ENCODE data around the gene PSMC3.

PSMC3 gene

DNA sequence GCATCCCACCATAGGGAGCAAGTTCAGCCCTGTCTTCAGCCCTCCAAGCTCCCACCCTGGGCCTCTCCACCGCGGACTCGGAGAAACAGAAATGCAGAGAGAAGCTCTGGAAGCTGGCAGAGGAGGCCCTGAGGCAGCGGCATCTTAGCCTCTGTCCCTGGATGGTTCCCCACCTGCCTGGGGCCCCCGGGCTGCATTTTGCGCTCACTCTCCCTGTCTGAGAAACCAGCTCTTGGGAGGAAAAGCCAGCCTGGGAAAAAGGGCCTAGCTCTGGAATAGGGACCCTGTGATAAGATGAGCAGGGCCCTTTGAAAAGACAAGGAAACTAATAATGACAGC lies 35.8 kb downstream of the PSMC3 start:
- Histone ChIP-seq H3K4me3 (ENCODE audit: low read length) (no peak overlapping the region), H3K9ac (ENCODE audit: low read length) (no peak overlapping the region), H3K36me3 (ENCODE audit: control insufficient read depth, insufficient read depth, low read length, severe bottlenecking) (no peaks in the 10 kb centered on the region), H3K4me1 (ENCODE audit: control insufficient read depth, insufficient read depth, low read length) (peaks cover 4% of the 10 kb centered on the region), H3K27me3 (replicated peaks; ENCODE audit: control insufficient read depth, insufficient read depth, low read length) (no peaks in the 10 kb centered on the region), H3K9me3 (ENCODE audit: control insufficient read depth, low read length) (no peaks in the 10 kb centered on the region)
- no peak for DNase-seq (ENCODE audit: low read depth)

DNA sequence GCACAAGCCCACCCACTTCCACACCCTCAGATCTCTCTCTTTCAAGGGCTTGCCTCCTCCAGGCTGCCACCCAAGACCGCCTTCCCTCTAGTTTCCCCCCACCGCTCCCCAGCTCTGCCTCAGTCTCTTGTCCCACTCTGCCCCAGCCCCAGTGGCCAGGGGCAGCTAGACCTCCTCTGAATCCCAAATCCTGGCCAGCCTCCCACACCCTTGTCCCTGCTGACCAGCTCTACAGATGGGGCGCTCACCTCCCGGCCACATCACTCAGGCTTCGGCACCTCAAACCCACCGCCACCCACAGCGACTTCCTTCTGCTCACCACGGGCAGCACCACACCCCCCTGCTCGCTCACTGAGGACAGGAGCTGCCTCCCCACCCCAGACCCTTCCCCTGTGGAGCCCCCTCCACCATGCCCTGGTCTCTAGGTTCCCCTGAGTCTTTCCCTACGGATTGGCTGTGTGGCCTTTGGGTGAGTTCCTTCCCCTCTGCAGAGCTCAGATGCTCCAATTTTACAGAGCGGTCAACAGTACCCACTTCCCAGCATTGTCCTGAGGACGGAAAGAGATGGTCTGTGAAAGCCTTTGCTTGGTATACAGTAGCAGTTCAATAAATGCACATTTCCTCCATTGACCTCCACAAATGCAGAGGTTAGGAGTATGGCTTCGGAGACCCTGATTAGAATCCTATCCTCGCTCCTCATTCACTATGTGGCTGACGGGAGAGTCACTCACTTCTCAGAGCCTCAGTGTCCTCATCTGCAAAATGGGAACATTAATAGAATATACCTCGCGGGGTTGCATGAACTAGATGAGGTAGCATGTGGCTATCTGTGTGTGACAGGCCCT lies 36.4 kb downstream of the PSMC3 start:
- no peak for DNase-seq (ENCODE audit: low read depth)

DNA sequence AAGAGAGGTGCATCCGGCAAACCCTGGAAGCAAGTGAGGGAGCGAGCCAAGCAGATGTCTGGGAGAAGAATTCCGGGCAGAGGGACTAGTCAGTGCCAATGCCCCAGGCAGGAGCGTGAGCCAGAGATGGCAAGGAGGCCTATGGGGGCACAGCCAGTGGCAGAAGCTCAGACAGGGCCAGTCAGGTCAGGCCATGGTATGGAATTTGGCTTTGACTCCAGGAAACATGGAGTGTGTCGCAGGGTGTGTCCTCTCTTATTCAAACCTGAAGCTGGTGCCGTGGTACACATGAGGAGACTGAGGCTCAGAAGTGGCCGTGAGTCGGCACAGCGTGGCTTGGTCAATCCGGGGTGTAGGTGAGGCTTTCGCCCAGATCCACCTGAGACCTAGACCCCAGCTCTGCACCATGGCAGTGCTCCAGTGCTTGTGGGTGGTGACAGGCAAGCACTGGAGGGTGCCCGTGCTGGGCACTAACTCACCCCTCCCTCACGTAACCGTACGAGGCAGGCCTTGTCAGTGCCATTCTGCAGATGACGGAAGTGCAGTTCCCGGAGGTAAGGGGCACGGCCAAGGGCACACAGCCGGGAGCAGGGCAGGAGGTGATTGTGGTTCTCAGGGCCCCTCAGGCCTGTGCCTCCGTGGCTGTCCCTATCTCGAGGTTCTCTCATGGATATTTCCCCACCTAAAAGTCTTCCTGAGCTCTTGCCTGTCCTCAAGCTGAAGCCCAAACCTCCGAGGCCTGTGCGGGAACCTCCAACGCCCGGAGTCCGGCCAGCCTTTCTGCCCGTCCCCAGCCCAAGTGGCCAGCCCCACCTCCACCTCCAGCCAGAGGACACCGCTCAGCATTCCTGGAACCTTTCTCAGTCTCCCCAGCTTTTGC lies 37.3 kb downstream of the PSMC3 start:
- H3K9me3 ChIP-seq (ENCODE audit: control insufficient read depth, low read length): no peaks in the 10 kb centered on the region
- no peak for DNase-seq (ENCODE audit: low read depth)
- H3K36me3 ChIP-seq (ENCODE audit: control insufficient read depth, insufficient read depth, low read length, severe bottlenecking): no peaks in the 10 kb centered on the region
- H3K4me3 ChIP-seq (ENCODE audit: low read length): no peak overlapping the region
- H3K27me3 ChIP-seq (replicated peaks; ENCODE audit: control insufficient read depth, insufficient read depth, low read length): no peaks in the 10 kb centered on the region
- peaks cover 4% of the 10 kb centered on the region for H3K4me1 ChIP-seq (ENCODE audit: control insufficient read depth, insufficient read depth, low read length)
- no peak overlapping the region for H3K9ac ChIP-seq (ENCODE audit: low read length)

More for the DNA sequence above, 36.4 kb downstream of the PSMC3 start:
- H3K9me3 ChIP-seq (ENCODE audit: control insufficient read depth, low read length): no peaks in the 10 kb centered on the region
- H3K9ac ChIP-seq (ENCODE audit: low read length): no peak overlapping the region
- no peaks in the 10 kb centered on the region for H3K36me3 ChIP-seq (ENCODE audit: control insufficient read depth, insufficient read depth, low read length, severe bottlenecking)
- peaks cover 4% of the 10 kb centered on the region for H3K4me1 ChIP-seq (ENCODE audit: control insufficient read depth, insufficient read depth, low read length)
- no peak overlapping the region for H3K4me3 ChIP-seq (ENCODE audit: low read length)
- H3K27me3 ChIP-seq (replicated peaks; ENCODE audit: control insufficient read depth, insufficient read depth, low read length): no peaks in the 10 kb centered on the region

DNA sequence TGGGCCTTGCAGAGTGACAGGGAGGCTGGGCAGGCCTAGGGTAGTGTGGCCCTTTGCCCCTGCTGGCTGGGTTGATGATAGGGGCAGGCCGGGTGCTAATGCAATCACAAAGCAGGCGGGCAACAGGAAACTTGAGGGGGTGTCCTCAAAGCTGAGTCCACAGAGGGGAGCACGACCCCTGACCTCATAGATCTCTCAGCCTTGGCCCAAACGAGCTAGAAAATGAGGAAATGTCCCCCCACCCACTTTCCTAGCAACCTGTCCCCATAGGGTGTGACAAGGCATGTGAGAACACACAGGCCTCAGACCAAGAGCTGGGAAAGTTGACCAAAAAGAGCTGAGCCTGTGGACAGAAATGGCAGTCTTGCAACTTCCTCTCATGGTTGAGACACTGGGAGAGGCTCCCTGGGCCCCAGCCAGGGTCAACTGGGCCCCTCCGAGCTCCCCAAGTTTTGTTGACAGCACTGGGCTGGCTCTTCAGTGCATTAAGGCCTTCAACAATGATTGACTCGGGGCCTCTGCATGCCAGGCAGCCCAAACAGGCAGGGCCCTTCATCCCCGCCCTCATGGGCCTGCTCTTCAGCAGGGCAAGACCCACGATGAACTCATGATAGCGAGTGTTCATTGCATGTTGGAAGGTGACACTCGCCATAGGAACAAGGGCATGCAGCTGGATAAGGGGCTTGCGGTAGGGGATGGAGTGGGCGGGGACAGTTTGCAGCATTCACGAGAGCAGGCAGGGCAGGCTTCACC lies 38.1 kb downstream of the PSMC3 start:
- no peak overlapping the region for H3K9ac ChIP-seq (ENCODE audit: low read length)
- no peak for DNase-seq (ENCODE audit: low read depth)
- H3K27me3 ChIP-seq (replicated peaks; ENCODE audit: control insufficient read depth, insufficient read depth, low read length): no peaks in the 10 kb centered on the region
- no peak overlapping the region for H3K4me3 ChIP-seq (ENCODE audit: low read length)
- H3K9me3 ChIP-seq (ENCODE audit: control insufficient read depth, low read length): no peaks in the 10 kb centered on the region
- H3K36me3 ChIP-seq (ENCODE audit: control insufficient read depth, insufficient read depth, low read length, severe bottlenecking): no peaks in the 10 kb centered on the region
- H3K4me1 ChIP-seq (ENCODE audit: control insufficient read depth, insufficient read depth, low read length): no peaks in the 10 kb centered on the region

DNA sequence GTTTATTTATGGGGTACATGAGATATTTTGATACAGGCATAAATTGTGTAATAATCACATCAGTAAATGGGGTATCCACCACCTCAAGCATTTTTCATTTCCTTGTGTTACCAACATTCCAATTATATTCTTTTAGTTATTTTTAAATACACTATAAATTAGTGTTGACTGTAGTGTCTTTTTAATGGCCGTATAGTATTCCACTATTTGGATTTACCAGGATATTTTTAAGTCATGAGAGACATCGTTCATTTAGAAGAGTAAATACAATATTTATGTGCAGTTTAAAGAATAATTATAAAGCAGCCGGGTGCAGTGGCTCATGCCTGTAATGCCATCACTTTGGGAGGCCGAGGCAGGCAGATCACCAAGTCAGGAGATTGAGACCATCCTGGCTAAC lies 41.7 kb downstream of the PSMC3 start:
- H3K4me3 ChIP-seq (ENCODE audit: low read length): no peak overlapping the region
- no peaks in the 10 kb centered on the region for H3K36me3 ChIP-seq (ENCODE audit: control insufficient read depth, insufficient read depth, low read length, severe bottlenecking)
- H3K4me1 ChIP-seq (ENCODE audit: control insufficient read depth, insufficient read depth, low read length): no peaks in the 10 kb centered on the region
- H3K9ac ChIP-seq (ENCODE audit: low read length): no peak overlapping the region
- H3K27me3 ChIP-seq (replicated peaks; ENCODE audit: control insufficient read depth, insufficient read depth, low read length): no peaks in the 10 kb centered on the region
- no peak for DNase-seq (ENCODE audit: low read depth)
- no peaks in the 10 kb centered on the region for H3K9me3 ChIP-seq (ENCODE audit: control insufficient read depth, low read length)

DNA sequence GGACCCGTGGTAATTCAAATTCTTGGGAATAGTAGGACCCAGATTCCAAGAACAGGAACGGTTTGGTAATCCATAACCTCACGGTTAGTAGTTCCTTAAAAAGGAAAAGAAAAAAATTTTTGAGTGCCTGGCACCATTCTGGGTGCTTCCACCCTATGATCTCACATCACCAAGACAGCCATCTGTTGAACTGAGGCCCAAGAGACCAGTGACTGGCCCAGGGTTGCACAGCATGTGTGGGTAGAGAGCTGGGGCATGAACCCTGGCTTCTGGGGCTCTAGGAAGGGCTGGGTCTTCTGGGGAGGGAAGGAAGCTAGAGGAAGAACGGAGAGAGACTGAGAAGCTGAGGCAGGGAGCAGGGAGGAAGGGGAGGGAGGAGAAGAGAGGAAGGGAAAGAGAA lies 43.2 kb downstream of the PSMC3 start:
- Histone ChIP-seq H3K9me3 (ENCODE audit: control insufficient read depth, low read length) (no peaks in the 10 kb centered on the region), H3K4me1 (ENCODE audit: control insufficient read depth, insufficient read depth, low read length) (no peaks in the 10 kb centered on the region), H3K27me3 (replicated peaks; ENCODE audit: control insufficient read depth, insufficient read depth, low read length) (no peaks in the 10 kb centered on the region), H3K4me3 (ENCODE audit: low read length) (no peak overlapping the region), H3K36me3 (ENCODE audit: control insufficient read depth, insufficient read depth, low read length, severe bottlenecking) (no peaks in the 10 kb centered on the region), H3K9ac (ENCODE audit: low read length) (no peak overlapping the region)
- no peak for DNase-seq (ENCODE audit: low read depth)

DNA sequence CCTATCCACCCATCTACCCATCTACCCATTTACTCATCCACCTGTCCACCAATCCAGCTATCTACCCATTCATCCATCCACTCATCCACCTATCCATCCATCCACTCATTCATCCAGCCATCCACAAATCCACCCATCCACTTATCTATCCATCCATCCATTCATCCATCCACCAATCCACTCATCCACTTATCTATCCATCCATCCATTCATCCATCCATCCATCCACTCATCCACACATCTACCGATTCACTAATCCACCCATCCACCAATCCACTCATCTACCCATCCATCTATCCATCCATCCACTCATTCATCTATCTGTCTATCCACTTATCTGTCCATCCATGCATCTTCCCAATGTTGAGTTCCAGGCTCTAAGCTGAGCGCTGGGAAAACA lies 46.2 kb downstream of the PSMC3 start:
- Histone ChIP-seq H3K4me3 (ENCODE audit: low read length) (no peak overlapping the region), H3K4me1 (ENCODE audit: control insufficient read depth, insufficient read depth, low read length) (no peaks in the 10 kb centered on the region), H3K27me3 (replicated peaks; ENCODE audit: control insufficient read depth, insufficient read depth, low read length) (no peaks in the 10 kb centered on the region), H3K9ac (ENCODE audit: low read length) (no peak overlapping the region), H3K9me3 (ENCODE audit: control insufficient read depth, low read length) (no peaks in the 10 kb centered on the region), H3K36me3 (ENCODE audit: control insufficient read depth, insufficient read depth, low read length, severe bottlenecking) (no peaks in the 10 kb centered on the region)
- no peak for DNase-seq (ENCODE audit: low read depth)

DNA sequence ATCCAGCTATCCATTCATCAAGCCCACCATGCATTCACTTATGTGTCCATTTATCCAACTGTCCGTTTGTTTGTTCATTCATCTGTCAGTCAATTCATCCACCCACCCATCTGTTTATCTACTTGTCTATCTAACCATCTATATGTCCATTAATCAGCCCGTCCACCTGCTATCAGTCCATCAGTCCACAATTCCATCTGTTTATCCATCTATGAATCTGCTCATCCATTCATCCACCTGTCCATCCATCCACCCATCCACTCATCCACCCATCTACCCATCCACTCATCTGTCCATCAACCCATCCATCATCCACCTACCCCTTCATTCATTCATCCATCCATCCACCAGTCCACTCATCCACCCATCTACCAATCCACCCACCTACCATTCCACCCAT lies 46.9 kb downstream of the PSMC3 start:
- no peak overlapping the region for H3K4me3 ChIP-seq (ENCODE audit: low read length)
- no peaks in the 10 kb centered on the region for H3K27me3 ChIP-seq (replicated peaks; ENCODE audit: control insufficient read depth, insufficient read depth, low read length)
- no peaks in the 10 kb centered on the region for H3K4me1 ChIP-seq (ENCODE audit: control insufficient read depth, insufficient read depth, low read length)
- H3K9ac ChIP-seq (ENCODE audit: low read length): no peak overlapping the region
- H3K9me3 ChIP-seq (ENCODE audit: control insufficient read depth, low read length): no peaks in the 10 kb centered on the region
- no peaks in the 10 kb centered on the region for H3K36me3 ChIP-seq (ENCODE audit: control insufficient read depth, insufficient read depth, low read length, severe bottlenecking)
- no peak for DNase-seq (ENCODE audit: low read depth)

DNA sequence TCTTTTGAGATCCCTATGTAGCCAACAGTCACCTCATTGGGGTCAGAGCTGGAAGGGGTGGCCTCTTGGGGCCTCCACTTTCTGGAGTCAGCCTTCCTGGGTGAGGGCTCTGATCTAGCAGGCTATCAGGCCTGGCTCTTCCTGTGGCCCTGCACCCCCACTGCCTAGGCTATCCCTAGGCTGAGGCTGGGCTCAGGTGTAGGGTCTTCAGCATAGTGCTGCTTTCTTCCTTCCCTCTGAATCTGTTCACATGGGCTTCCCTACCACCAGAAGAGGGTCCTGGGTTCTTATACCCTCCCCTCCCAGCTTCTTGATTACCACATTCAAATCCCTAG lies 47.4 kb downstream of the PSMC3 start:
- no peak overlapping the region for H3K4me3 ChIP-seq (ENCODE audit: low read length)
- H3K36me3 ChIP-seq (ENCODE audit: control insufficient read depth, insufficient read depth, low read length, severe bottlenecking): no peaks in the 10 kb centered on the region
- H3K9ac ChIP-seq (ENCODE audit: low read length): no peak overlapping the region
- H3K9me3 ChIP-seq (ENCODE audit: control insufficient read depth, low read length): no peaks in the 10 kb centered on the region
- DNase-seq (ENCODE audit: low read depth): no peak
- H3K4me1 ChIP-seq (ENCODE audit: control insufficient read depth, insufficient read depth, low read length): no peaks in the 10 kb centered on the region
- no peaks in the 10 kb centered on the region for H3K27me3 ChIP-seq (replicated peaks; ENCODE audit: control insufficient read depth, insufficient read depth, low read length)

DNA sequence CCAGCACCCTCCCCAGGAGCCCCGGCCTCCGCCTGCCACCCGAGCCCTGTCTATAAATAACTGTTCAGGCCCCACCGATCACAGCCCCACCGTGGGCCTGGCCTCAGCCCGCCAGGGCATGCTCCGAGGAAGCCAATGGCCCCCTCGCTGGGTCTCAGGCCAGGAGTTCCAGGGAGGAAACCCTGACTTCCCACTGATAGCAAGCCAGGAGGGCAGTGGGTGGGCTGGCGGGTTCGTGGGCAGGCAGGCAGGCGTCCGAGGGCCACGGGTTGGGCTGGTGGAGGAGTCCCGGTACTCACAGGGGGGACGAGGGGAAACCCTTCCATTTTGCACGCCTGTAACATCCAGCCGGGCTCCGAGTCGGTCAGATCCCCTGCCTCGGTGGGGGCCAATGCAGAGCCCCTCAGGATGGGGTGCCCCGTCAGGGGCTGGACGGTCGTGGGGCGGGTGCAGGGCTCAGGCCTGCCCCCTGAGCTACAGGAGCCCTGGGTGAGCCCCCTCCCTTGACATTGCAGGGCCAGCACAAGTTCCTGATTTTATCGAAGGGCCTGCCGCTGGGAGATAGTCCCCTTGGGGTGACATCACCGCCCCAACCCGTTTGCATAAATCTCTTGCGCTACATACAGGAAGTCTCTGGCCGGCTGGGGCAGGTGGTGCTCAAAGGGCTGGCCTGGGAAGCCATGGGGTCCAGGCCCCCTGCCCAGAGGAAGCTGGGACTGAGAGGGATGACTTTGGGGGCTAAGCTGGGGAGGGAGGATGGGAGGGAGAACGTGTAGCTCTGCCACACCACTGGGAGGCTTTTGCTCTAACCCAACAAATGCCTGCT lies 48.0 kb downstream of the PSMC3 start, which contains the start of gene SPI1:
TSS of gene SPI1 (minus strand) at position 538 of the 826 bp plus-strand sequence. CDS start at position 344, 194 bp downstream.
- Histone ChIP-seq H3K4me1 (ENCODE audit: control insufficient read depth, insufficient read depth, low read length) (no peaks in the 10 kb centered on the region), H3K27me3 (replicated peaks; ENCODE audit: control insufficient read depth, insufficient read depth, low read length) (no peaks in the 10 kb centered on the region), H3K9me3 (ENCODE audit: control insufficient read depth, low read length) (no peaks in the 10 kb centered on the region), H3K9ac (ENCODE audit: low read length) (no peak within 1 kb of the TSS), H3K4me3 (ENCODE audit: low read length) (no peak within 1 kb of the TSS), H3K36me3 (ENCODE audit: control insufficient read depth, insufficient read depth, low read length, severe bottlenecking) (no peaks in the 10 kb centered on the region)
- no peak for DNase-seq (ENCODE audit: low read depth)

Measured in adipocyte (in vitro differentiated cells).